GM21390 (cell line): Measurements from ENCODE around the gene HIRA.

ENCODE experiments used
- ATAC-seq: cut with Tn5 transposase; IDR thresholded peaks from one replicate; pipeline ENCODE4 v1.9.1; 2021; ENCODE audit not compliant: unreplicated experiment

Gene HIRA

GRCh38 chr22:19431649-19432132 lies at the start of gene HIRA:
Gene HIRA (minus strand): TSS chr22:19431733. CDS start chr22:19431476, 257 bp downstream.
- peak; percentile 32 for ATAC-seq

GRCh38 chr22:19480789-19481188 lies 49.3 kb upstream of the HIRA start:
- ATAC-seq, result no peak

- ATAC-seq, result no peak
These were observed 48.6 kb upstream of the HIRA start for GRCh38 chr22:19480173-19480568.

- peak; percentile 81 for ATAC-seq
These were observed 48.0 kb upstream of the HIRA start, which contains the start of gene CDC45 for GRCh38 chr22:19479355-19480172. Gene CDC45 (plus strand): TSS chr22:19479920. CDS start chr22:19479969, 49 bp downstream.

- peak; percentile 37 for ATAC-seq
These were observed 47.4 kb upstream of the HIRA start, which contains the start of gene UFD1 for GRCh38 chr22:19478901-19479354. Gene UFD1 (minus strand): TSS chr22:19479193. CDS start chr22:19479085, 108 bp downstream.

- no peak for ATAC-seq
These were observed 46.7 kb upstream of the HIRA start for GRCh38 chr22:19478045-19478900.

GRCh38 chr22:19477321-19478044 lies 46.0 kb upstream of the HIRA start:
- no peak for ATAC-seq

GRCh38 chr22:19476023-19476422 lies 44.5 kb upstream of the HIRA start:
- no peak for ATAC-seq

GRCh38 chr22:19473578-19473977 lies 42.0 kb upstream of the HIRA start:
- ATAC-seq, result no peak

- no peak for ATAC-seq
These were observed 40.7 kb upstream of the HIRA start for GRCh38 chr22:19472233-19472632.

- ATAC-seq, result no peak
These were observed 40.0 kb upstream of the HIRA start for GRCh38 chr22:19471572-19471971.

GRCh38 chr22:19470010-19470409 lies 38.5 kb upstream of the HIRA start:
- no peak for ATAC-seq

GRCh38 chr22:19469421-19469820 lies 37.9 kb upstream of the HIRA start:
- no peak for ATAC-seq

- no peak for ATAC-seq
These were observed 36.4 kb upstream of the HIRA start for GRCh38 chr22:19467912-19468311.

- no peak for ATAC-seq
These were observed 35.6 kb upstream of the HIRA start for GRCh38 chr22:19466848-19467752.

GRCh38 chr22:19466126-19466716 lies 34.7 kb upstream of the HIRA start:
- ATAC-seq, result no peak

GRCh38 chr22:19464975-19465374 lies 33.4 kb upstream of the HIRA start:
- no peak for ATAC-seq

- ATAC-seq, result no peak
These were observed 33.0 kb upstream of the HIRA start for GRCh38 chr22:19464546-19464945.
